GM12878 (cell line): Measurements from ENCODE around the gene IGFBP6. TPM values are rescaled to one million over a fixed set of nuclear protein-coding genes. Genes with fewer than 3 reads are reported as not detected.

Experiments used
- ATAC-seq: fragments of 200-7000 bp; cut with Tn5 transposase; 3 replicates; pipeline ENCODE4 v1.9.1; 2020; ENCODE audit warnings: mild to moderate bottlenecking, moderate library complexity
- BruUV-seq: library from RNA; stranded (reverse); fragments of 400-500 nt; replicated peaks from 2 replicates; lab custom pipeline; 2021; lab: Mats Ljungman, UMichigan
- CTCF ChIA-PET: fragments of 300-600 bp; sonication (Branson Sonifier 250); formaldehyde crosslinking; extraction: SDS; loops from one replicate; lab custom pipeline; 2021; ENCODE audit warnings: inconsistent platforms; lab: Yijun Ruan, JAX
- POLR2A ChIA-PET: fragments of 350-600 bp; formaldehyde crosslinking; extraction: SDS; loops from one replicate; lab custom pipeline; 2021; ENCODE audit warnings: inconsistent platforms; lab: Charles Lee
- RAD21 ChIA-PET: fragments of 300-600 bp; sonication (Branson Sonifier 250); formaldehyde crosslinking; loops from one replicate; lab custom pipeline; 2023; ENCODE audit warnings: antibody characterized with exemption; ENCODE audit not compliant: unreplicated experiment; lab: Charles Lee
- SMC1A ChIA-PET: fragments of 300-600 bp; sonication (Branson Sonifier 250); formaldehyde crosslinking; loops from one replicate; lab custom pipeline; 2023; ENCODE audit not compliant: unreplicated experiment, uncharacterized antibody; lab: Charles Lee
- DNase-seq: peaks from one replicate; pipeline ENCODE4 v3.0.0-alpha.2; 2011; ENCODE audit warnings: low read depth, low spot score
- FAIRE-seq: peaks from 3 replicates; lab custom pipeline; 2011; peaks lifted over from hg19 to GRCh38; lab: Jason Lieb, UNC
- H2AFZ ChIP-seq: 2 replicates; pipeline ENCODE4 v1.6.0; 2011; ENCODE audit warnings: low read depth, low read length, control low read depth; ENCODE audit not compliant: control insufficient read depth
- H3K27ac ChIP-seq: 2 replicates; pipeline ENCODE4 v1.5.1; 2011; ENCODE audit warnings: control low read depth; ENCODE audit not compliant: control insufficient read depth, insufficient read depth
- H3K27me3 ChIP-seq, 2 experiments: replicated peaks in 1 of 2; 2 replicates each; pipeline versions ENCODE4 v1.6.0 to v1.6.1; 2011; ENCODE audit warnings: low read length in 1 of 2; ENCODE audit not compliant: control insufficient read depth in 2 of 2, insufficient read depth in 2 of 2
- H3K36me3 ChIP-seq, 2 experiments: 2 replicates each; pipeline ENCODE4 v1.5.1; 2011; ENCODE audit warnings: low read length in 1 of 2; ENCODE audit not compliant: control insufficient read depth in 2 of 2, insufficient read depth in 2 of 2
- H3K4me1 ChIP-seq: 2 replicates; pipeline ENCODE4 v1.6.1; 2011; ENCODE audit warnings: mild to moderate bottlenecking, low read length, moderate library complexity, mixed read lengths; ENCODE audit not compliant: control insufficient read depth, insufficient read depth
- H3K4me2 ChIP-seq: 2 replicates; pipeline ENCODE4 v1.6.0; 2011; ENCODE audit warnings: control low read depth; ENCODE audit not compliant: control insufficient read depth, insufficient read depth
- H3K4me3 ChIP-seq: fragments of 200-600 bp; sonication (generic); 2 replicates; pipeline ENCODE4 v1.5.1; 2016
- H3K79me2 ChIP-seq: 2 replicates; pipeline ENCODE4 v1.6.0; 2011; ENCODE audit warnings: low read length; ENCODE audit not compliant: control insufficient read depth, insufficient read depth
- H3K9ac ChIP-seq: 2 replicates; pipeline ENCODE4 v1.8.0; 2011; ENCODE audit warnings: low read length, control low read depth, mixed read lengths; ENCODE audit not compliant: control insufficient read depth, insufficient read depth
- H3K9me3 ChIP-seq: replicated peaks from 3 replicates; pipeline ENCODE4 v1.5.1; 2011; ENCODE audit warnings: mild to moderate bottlenecking, low read length; ENCODE audit not compliant: control insufficient read depth, insufficient read depth
- H4K20me1 ChIP-seq: 2 replicates; pipeline ENCODE4 v1.6.0; 2011; ENCODE audit not compliant: control insufficient read depth, insufficient read depth
- ASH2L ChIP-seq: fragments of 300-600, 200-600 bp; sonication (generic); IDR thresholded peaks from 2 replicates; pipeline ENCODE4 v1.6.1; 2017; ENCODE audit warnings: low read depth, mild to moderate bottlenecking, borderline replicate concordance
- BRCA1 ChIP-seq: IDR thresholded peaks from 2 replicates; pipeline ENCODE4 v1.6.1; 2011; ENCODE audit warnings: low read depth, low read length, improper control_type of control experiment
- CEBPB ChIP-seq, 2 experiments: fragments of 150-350 bp in 1 of 2; IDR thresholded peaks; 2 replicates each; pipeline ENCODE4 v1.6.1; 2012 to 2014; ENCODE audit warnings: low read depth in 2 of 2, low read length in 2 of 2, borderline replicate concordance in 1 of 2, inconsistent platforms in 1 of 2
- GATAD2B ChIP-seq: fragments of 450-650 bp; conservative IDR thresholded peaks from 2 replicates; pipeline ENCODE4 v1.6.1; 2017; ENCODE audit warnings: low read depth, mild to moderate bottlenecking, moderate library complexity
- RELB ChIP-seq: fragments of 450-650 bp; IDR thresholded peaks from 2 replicates; pipeline ENCODE4 v1.6.1; 2017; ENCODE audit warnings: low read depth, mild to moderate bottlenecking, moderate library complexity
- WGBS: methylation state at CpG from one replicate; pipeline ENCODE4 v1.1.6; 2016; ENCODE audit warnings: low lambda C conversion rate; ENCODE audit not compliant: insufficient replicate concordance, insufficient coverage; ENCODE audit errors: missing lambda C conversion rate; 5-methylcytosine and 5-hydroxymethylcytosine counted together
- in situ Hi-C: fragments of 300-500 bp; cut with MboI; formaldehyde crosslinking; loops from 9 replicates; pipeline ENCODE4 v1.14.3; 2018; ENCODE audit warnings: mixed read lengths
- intact Hi-C: fragments of 100-400 bp; cut with micrococcal nuclease; formaldehyde crosslinking; loops from one replicate; pipeline ENCODE4 v1.14.2; 2022; ENCODE audit not compliant: unreplicated experiment
- polyA plus RNA-seq, 11 experiments: library from polyadenylated mRNA; depleted of rRNA in 4 of 11; unstranded in 6 of 11; stranded (reverse) in 5 of 11; fragments of >200 nt; fragmentation: Nextera tagmentation in 4 of 11; fragmentation: Illumina TruSeq in 1 of 11; extraction: Ambion mirVana in 4 of 11; extraction: Trizol in 1 of 11; gene quantifications; 1 replicate in 1 of 11; 2 replicates in 10 of 11; pipeline versions ENCODE4 v1.2.1 to v1.2.3, GENCODE V29; 2011 to 2016; ENCODE audit warnings: inconsistent platforms in 2 of 11, missing spikeins in 2 of 11, low read depth in 1 of 11
- total RNA-seq, 4 experiments: library from RNA; depleted of rRNA in 3 of 4; stranded (reverse); fragments of >200 nt in 3 of 4; fragmentation: Illumina TruSeq in 1 of 4; extraction: Trizol in 1 of 4; gene quantifications; 2 replicates each; pipeline versions ENCODE4 v1.2.1 to v1.2.3, GENCODE V29; 2013 to 2021

Gene IGFBP6
- total and polyA plus RNA-seq, 10 of the 15 experiments (the other 5 are each of a cell fraction or from before 2014, with no cell fraction given), result 0.09 to 0.87 (median 0.56) TPM; not detected in 3

DNA sequence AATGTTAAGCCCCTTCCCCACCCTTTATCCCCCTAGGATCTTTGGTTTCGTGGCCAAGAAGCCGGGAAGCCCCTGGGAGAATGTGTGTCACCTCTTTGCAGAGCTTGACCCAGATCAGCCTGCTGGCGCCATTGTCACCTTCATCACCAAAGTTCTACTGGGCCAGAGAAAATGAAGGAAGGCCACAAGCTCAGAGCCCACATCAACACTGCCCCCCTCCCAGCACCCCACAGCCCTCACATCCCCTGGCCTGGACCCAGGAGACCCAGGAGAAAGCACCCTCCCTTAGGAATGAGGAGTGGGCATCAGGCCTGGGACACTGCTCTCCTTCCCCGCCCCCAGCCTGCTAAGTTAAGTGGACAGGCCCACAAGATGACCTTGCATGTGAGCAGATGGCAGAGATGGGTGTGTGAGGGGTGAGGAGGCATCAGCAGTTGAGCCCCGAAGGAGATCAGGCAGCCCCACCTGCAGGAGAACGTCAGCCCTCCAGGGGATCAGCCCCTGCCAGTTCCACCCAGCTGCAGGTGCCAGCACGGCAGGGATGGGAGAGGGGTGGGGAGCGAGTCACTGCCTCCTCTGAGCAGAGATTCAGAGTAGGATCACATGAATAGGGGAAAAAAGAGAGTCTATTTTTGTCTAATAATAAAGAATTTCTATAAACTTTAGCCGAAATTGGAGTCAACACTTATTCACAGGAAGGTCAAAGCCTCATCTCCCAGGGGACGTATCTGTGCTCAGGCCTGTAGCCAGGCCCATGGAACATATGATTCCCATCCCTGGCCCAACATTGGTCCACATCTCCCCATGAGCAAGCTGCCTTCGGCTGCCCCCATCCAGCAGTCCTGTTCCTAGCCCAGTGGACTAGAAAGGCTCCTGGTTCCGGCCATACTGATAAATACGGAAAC lies 33.5 kb upstream of the IGFBP6 start (continued):
- no peak for TF ChIP-seq RELB
- TF ChIP-seq CEBPB (IDR thresholded peaks at IDR 0.05; ENCODE audit: borderline replicate concordance in 1 of 2, low read depth in 2 of 2, low read length in 2 of 2), result no peak
- TF ChIP-seq, all 136 proteins: peak for 0

DNA sequence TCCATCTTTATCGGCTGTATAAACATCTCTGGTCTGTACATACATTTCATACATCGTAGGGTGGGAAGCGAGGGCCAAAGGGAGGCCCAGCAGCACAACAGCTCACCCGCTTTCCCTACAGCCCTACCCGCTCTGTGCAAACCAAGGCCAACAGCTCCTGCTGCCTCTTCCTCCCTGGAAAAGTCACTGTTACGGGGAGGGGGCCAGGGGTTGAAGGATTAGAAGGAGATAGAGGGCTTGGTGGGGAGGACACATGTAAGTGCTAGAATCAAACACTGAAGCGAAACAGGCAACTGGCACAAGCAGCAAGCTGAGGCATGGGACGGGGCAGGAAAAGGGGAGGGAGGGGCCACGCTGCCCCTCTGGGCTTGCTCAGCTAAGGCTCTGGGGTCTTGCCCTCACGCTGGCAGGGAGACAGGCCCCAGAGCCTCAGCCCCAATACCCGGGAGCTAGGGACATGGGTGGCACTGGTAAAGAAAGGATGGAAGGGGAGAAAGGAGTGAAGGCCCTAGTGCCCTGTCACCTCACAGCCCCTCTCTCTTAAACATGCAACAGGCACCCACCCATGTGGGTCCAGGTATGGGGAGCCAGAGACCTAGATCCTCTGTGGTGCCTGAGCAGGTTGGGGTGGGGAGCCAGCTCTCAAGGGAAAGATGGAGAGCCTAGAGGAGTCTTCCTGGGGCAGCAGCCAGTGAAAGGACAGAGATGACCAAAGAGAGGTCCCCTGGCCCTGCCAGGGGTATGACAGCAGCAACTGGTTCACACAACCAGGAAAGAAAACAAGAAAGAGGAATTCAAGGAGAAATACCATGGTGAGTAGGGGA lies 32.6 kb upstream of the IGFBP6 start:
- ChIA-PET RAD21 (interaction anchor here (0.8 to 4.5 kb wide), 11 partner anchors 11 to 259 kb away, joined by 3 to 84 read pairs (median 7); partner anchors contain the start of genes IGFBP6, SOAT2 and SPRYD3), SMC1A (interaction anchor here (0.6 to 7.8 kb wide), 10 partner anchors 9 to 221 kb away, joined by 3 to 126 read pairs (median 5); partner anchors contain the start of genes SOAT2 and SPRYD3), CTCF (interaction anchor here (0.7 to 12.1 kb wide), 23 partner anchors 9 to 317 kb away, joined by 3 to 355 read pairs (median 6); partner anchors contain the start of genes EIF4B, IGFBP6, PFDN5 and SOAT2), POLR2A (interaction anchor here (1.2 to 2.6 kb wide), 3 partner anchors 11 to 33 kb away, joined by 3 to 7 read pairs (median 3); partner anchors contain the start of genes IGFBP6 and SPRYD3)
- no peak overlapping the region for H2AFZ ChIP-seq
- H3K4me3 ChIP-seq, result no peak overlapping the region
- no peak overlapping the region for H3K27ac ChIP-seq
- in situ Hi-C loops (no loop called here), intact Hi-C loops (loop anchor here (5.0 kb wide), 1 partner anchor 92 kb away; no protein-coding TSS in a partner anchor)
- H3K4me1 ChIP-seq, result no peaks in the 10 kb centered on the region
- H3K79me2 ChIP-seq, result no peaks in the 10 kb centered on the region
- no TSS peak for BruUV-seq
- peaks cover 6 to 7% of the 10 kb centered on the region in 2 experiments; a peak in 3 of 4 replicates for H3K36me3 ChIP-seq
- H3K9me3 ChIP-seq, result no peaks in the 10 kb centered on the region
- no peak overlapping the region for H3K9ac ChIP-seq
- H4K20me1 ChIP-seq, result no peaks in the 10 kb centered on the region; the same call in 1 of the 2 replicates
- no peaks in the 10 kb centered on the region for H3K27me3 ChIP-seq
- no peak for TF ChIP-seq GATAD2B
- no peak for TF ChIP-seq BRCA1
- no peak for TF ChIP-seq ASH2L
- 91% methylated on average over 11 of the region's 11 CpGs for WGBS
- FAIRE-seq, result no peak
- H3K4me2 ChIP-seq, result no peak overlapping the region
- DNase-seq, result no peak
- no peak for ATAC-seq
